Mesendoderm (in vitro differentiated cells): ENCODE measurements around the gene MARF1.

Experiments used
- DNase-seq: peaks from one replicate; pipeline ENCODE4 v3.0.0; 2013
- H2AK5ac ChIP-seq: 2 replicates; pipeline ENCODE4 v1.6.1; 2013; ENCODE audit warnings: low read length, inconsistent platforms
- H2BK120ac ChIP-seq: 2 replicates; pipeline ENCODE4 v1.6.1; 2013; ENCODE audit warnings: low read depth, mild to moderate bottlenecking, low read length, moderate library complexity, mixed read lengths
- H2BK15ac ChIP-seq: replicated peaks from 2 replicates; pipeline ENCODE4 v1.6.1; 2013; ENCODE audit warnings: low read depth, mild to moderate bottlenecking, moderate library complexity
- H2BK5ac ChIP-seq: 2 replicates; pipeline ENCODE4 v1.6.1; 2013; ENCODE audit warnings: low read length, inconsistent platforms
- H3K18ac ChIP-seq: 2 replicates; pipeline ENCODE4 v1.6.1; 2013; ENCODE audit warnings: mild to moderate bottlenecking, low read length, mixed read lengths
- H3K23ac ChIP-seq: one replicate; pipeline ENCODE4 v1.6.1; 2013; ENCODE audit warnings: low read length
- H3K27ac ChIP-seq: 2 replicates; pipeline ENCODE4 v1.5.1; 2013; ENCODE audit warnings: low read depth, mild to moderate bottlenecking, inconsistent platforms, low read length, moderate library complexity
- H3K27me3 ChIP-seq: 2 replicates; pipeline ENCODE4 v1.6.1; 2013; ENCODE audit warnings: low read length, control low read depth, mild to moderate bottlenecking, inconsistent platforms; ENCODE audit not compliant: insufficient read depth, poor library complexity
- H3K36me3 ChIP-seq: 2 replicates; pipeline ENCODE4 v1.6.1; 2013; ENCODE audit warnings: low read length, inconsistent platforms; ENCODE audit not compliant: control insufficient read depth, insufficient read depth
- H3K4ac ChIP-seq: one replicate; pipeline ENCODE4 v1.6.1; 2013; ENCODE audit warnings: low read depth, mild to moderate bottlenecking, low read length, moderate library complexity
- H3K4me1 ChIP-seq: 2 replicates; pipeline ENCODE4 v1.6.1; 2013; ENCODE audit warnings: low read depth, low read length, inconsistent platforms; ENCODE audit not compliant: control insufficient read depth
- H3K4me2 ChIP-seq: 2 replicates; pipeline ENCODE4 v1.6.1; 2013; ENCODE audit warnings: low read length
- H3K4me3 ChIP-seq: 2 replicates; pipeline ENCODE4 v1.5.1; 2013; ENCODE audit warnings: mild to moderate bottlenecking, low read length
- H3K56ac ChIP-seq: one replicate; pipeline ENCODE4 v1.6.1; 2013; ENCODE audit warnings: low read length
- H3K79me1 ChIP-seq: 2 replicates; pipeline ENCODE4 v1.6.1; 2013; ENCODE audit warnings: low read length, inconsistent platforms
- H3K79me2 ChIP-seq: 2 replicates; pipeline ENCODE4 v1.6.1; 2013; ENCODE audit warnings: mild to moderate bottlenecking, low read length; ENCODE audit not compliant: control insufficient read depth, insufficient read depth
- H3K9ac ChIP-seq: 2 replicates; pipeline ENCODE4 v1.6.1; 2013; ENCODE audit warnings: low read length, inconsistent platforms
- H4K5ac ChIP-seq: one replicate; pipeline ENCODE4 v1.6.1; 2013; ENCODE audit warnings: low read length
- H4K8ac ChIP-seq: one replicate; pipeline ENCODE4 v1.6.1; 2013; ENCODE audit warnings: low read depth, mild to moderate bottlenecking, control low read depth, low read length, moderate library complexity
- WGBS: extraction: QIAGEN DNeasy Blood & Tissue Kit; methylation state at CpG from one replicate; pipeline ENCODE4 v1.1.7; 2013; ENCODE audit warnings: low lambda C conversion rate, missing lambda C conversion rate; ENCODE audit not compliant: insufficient coverage; ENCODE audit errors: extremely low coverage; 5-methylcytosine and 5-hydroxymethylcytosine counted together

Gene MARF1

DNA sequence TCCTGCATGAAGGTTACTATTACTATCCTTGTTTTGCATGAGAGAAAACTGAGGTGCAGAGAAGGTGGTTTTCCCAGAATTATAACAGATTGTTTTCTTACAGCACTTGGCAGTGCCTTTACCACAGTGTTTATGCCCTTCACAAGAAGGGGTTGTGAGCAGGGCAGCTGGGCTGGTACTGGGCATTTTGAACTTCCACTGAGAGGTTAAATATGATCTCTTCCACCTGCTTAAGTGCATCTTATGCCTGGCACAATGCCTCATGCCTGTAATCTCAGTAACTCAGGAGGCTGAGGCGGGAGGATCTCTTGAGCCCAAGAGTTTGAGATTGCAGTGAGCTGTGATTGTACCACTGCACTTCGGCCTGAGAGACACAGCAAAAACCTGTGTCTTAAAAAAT, 43.3 kb upstream of the MARF1 start:
- Histone ChIP-seq H3K27me3 (no peaks in the 10 kb centered on the region), H3K27ac (no peak overlapping the region), H3K4ac (no peak overlapping the region), H2AK5ac (no peak overlapping the region), H4K8ac (no peak overlapping the region), H3K9ac (no peak overlapping the region), H3K36me3 (no peaks in the 10 kb centered on the region), H3K23ac (no peak overlapping the region), H3K4me3 (no peak overlapping the region), H2BK15ac (no peak overlapping the region), H3K79me2 (no peaks in the 10 kb centered on the region), H3K79me1 (no peaks in the 10 kb centered on the region), H2BK120ac (no peak overlapping the region), H3K4me1 (no peaks in the 10 kb centered on the region), H2BK5ac (no peak overlapping the region), H3K18ac (no peak overlapping the region), H3K4me2 (no peak overlapping the region), H4K5ac (no peak overlapping the region), H3K56ac (no peak overlapping the region)
- no peak for DNase-seq
- WGBS = no CpG with 5 or more reads among the region's 2 CpGs

DNA sequence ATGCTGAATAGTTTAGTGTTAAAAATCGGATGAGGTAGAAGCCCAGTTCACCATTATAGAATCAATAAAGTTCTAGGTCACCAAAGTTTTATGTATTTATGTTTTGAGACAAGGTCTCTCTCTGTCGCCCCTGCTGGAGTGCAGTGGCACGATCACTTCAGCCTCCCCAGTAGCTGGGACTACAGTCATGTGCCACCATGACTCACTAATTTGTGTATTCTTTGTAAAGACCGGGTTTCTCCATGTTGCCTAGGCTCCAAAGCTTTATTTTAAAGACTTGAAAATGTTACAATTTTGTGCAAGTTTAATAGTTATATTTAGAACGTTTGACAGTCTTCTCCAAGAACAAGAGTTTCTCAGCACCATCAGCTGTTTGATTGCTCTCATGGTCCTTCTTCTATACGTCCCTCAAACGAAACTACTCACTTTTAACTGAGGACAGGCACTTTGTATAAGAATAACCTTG, 39.2 kb upstream of the MARF1 start:
- H3K4me1 ChIP-seq = no peaks in the 10 kb centered on the region
- H3K56ac ChIP-seq = no peak overlapping the region
- no peak overlapping the region for H2BK120ac ChIP-seq
- H3K79me2 ChIP-seq = no peaks in the 10 kb centered on the region
- H2BK5ac ChIP-seq = no peak overlapping the region
- H2AK5ac ChIP-seq = no peak overlapping the region
- no peak overlapping the region for H3K23ac ChIP-seq
- H3K27ac ChIP-seq = no peak overlapping the region
- no peak overlapping the region for H2BK15ac ChIP-seq
- no CpG with 5 or more reads among the region's 7 CpGs for WGBS
- no peak overlapping the region for H3K4ac ChIP-seq
- no peak overlapping the region for H3K9ac ChIP-seq
- H3K4me2 ChIP-seq = no peak overlapping the region
- no peak overlapping the region for H3K4me3 ChIP-seq
- no peak overlapping the region for H4K5ac ChIP-seq
- no peaks in the 10 kb centered on the region for H3K27me3 ChIP-seq
- H3K79me1 ChIP-seq = no peaks in the 10 kb centered on the region
- H3K36me3 ChIP-seq = no peaks in the 10 kb centered on the region
- DNase-seq = peak; percentile 81
- H3K18ac ChIP-seq = no peak overlapping the region
- no peak overlapping the region for H4K8ac ChIP-seq

GRCh38 chr16:15677447-15677846, 34.5 kb upstream of the MARF1 start:
- no CpG with 5 or more reads among the region's 5 CpGs for WGBS
- Histone ChIP-seq H2BK120ac (no peak overlapping the region), H4K8ac (no peak overlapping the region), H3K27ac (no peak overlapping the region), H2BK15ac (no peak overlapping the region), H3K4me1 (no peaks in the 10 kb centered on the region), H3K79me1 (no peaks in the 10 kb centered on the region), H3K9ac (no peak overlapping the region), H3K79me2 (no peaks in the 10 kb centered on the region), H3K4me3 (no peak overlapping the region), H2AK5ac (no peak overlapping the region), H2BK5ac (no peak overlapping the region), H4K5ac (no peak overlapping the region), H3K4me2 (no peak overlapping the region), H3K4ac (no peak overlapping the region), H3K18ac (no peak overlapping the region), H3K56ac (no peak overlapping the region), H3K27me3 (no peaks in the 10 kb centered on the region), H3K23ac (no peak overlapping the region), H3K36me3 (no peaks in the 10 kb centered on the region)
- DNase-seq = no peak

DNA sequence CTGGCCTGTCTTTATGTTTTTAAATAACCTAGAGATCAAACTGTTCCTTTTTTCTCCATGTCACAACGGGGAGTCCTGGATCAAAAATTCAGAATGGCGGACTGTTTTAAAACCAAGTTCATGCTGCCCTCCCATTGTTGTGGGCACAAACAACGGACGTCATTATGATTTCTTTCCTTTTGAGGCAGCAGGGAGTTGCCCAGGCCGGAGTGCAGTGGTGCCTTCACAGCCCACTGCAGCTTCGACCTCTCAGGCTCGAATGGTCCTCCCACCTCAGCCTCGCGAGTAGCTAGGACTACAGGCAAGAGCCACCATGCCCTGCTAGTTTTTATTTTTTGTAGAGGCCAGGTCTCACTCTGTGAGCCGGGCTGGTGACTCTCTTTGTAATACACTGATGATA, 33.6 kb upstream of the MARF1 start:
- Histone ChIP-seq H3K36me3 (no peaks in the 10 kb centered on the region), H3K79me1 (no peaks in the 10 kb centered on the region), H3K27ac (no peak overlapping the region), H3K4me2 (no peak overlapping the region), H3K27me3 (no peaks in the 10 kb centered on the region), H4K5ac (no peak overlapping the region), H3K4ac (no peak overlapping the region), H3K4me3 (no peak overlapping the region), H4K8ac (no peak overlapping the region), H2BK120ac (no peak overlapping the region), H2BK5ac (no peak overlapping the region), H3K56ac (no peak overlapping the region), H3K9ac (no peak overlapping the region), H3K18ac (no peak overlapping the region), H3K23ac (no peak overlapping the region), H3K4me1 (no peaks in the 10 kb centered on the region), H3K79me2 (no peaks in the 10 kb centered on the region), H2AK5ac (no peak overlapping the region), H2BK15ac (no peak overlapping the region)
- WGBS = no CpG with 5 or more reads among the region's 10 CpGs
- DNase-seq = no peak

GRCh38 chr16:15674571-15674970, 31.6 kb upstream of the MARF1 start:
- H3K18ac ChIP-seq = no peak overlapping the region
- no peak overlapping the region for H3K23ac ChIP-seq
- H3K4me1 ChIP-seq = no peaks in the 10 kb centered on the region
- no peak overlapping the region for H3K4me2 ChIP-seq
- no peak overlapping the region for H3K4me3 ChIP-seq
- H3K27ac ChIP-seq = no peak overlapping the region
- no peak overlapping the region for H4K5ac ChIP-seq
- H2BK120ac ChIP-seq = no peak overlapping the region
- no peak overlapping the region for H3K9ac ChIP-seq
- no peak overlapping the region for H2AK5ac ChIP-seq
- H3K36me3 ChIP-seq = peaks cover 2% of the 10 kb centered on the region
- H3K56ac ChIP-seq = no peak overlapping the region
- H3K79me2 ChIP-seq = no peaks in the 10 kb centered on the region
- no peaks in the 10 kb centered on the region for H3K79me1 ChIP-seq
- H4K8ac ChIP-seq = no peak overlapping the region
- H2BK15ac ChIP-seq = no peak overlapping the region
- no peak for DNase-seq
- WGBS = no CpG with 5 or more reads among the region's 7 CpGs
- no peaks in the 10 kb centered on the region for H3K27me3 ChIP-seq
- H3K4ac ChIP-seq = no peak overlapping the region
- no peak overlapping the region for H2BK5ac ChIP-seq

DNA sequence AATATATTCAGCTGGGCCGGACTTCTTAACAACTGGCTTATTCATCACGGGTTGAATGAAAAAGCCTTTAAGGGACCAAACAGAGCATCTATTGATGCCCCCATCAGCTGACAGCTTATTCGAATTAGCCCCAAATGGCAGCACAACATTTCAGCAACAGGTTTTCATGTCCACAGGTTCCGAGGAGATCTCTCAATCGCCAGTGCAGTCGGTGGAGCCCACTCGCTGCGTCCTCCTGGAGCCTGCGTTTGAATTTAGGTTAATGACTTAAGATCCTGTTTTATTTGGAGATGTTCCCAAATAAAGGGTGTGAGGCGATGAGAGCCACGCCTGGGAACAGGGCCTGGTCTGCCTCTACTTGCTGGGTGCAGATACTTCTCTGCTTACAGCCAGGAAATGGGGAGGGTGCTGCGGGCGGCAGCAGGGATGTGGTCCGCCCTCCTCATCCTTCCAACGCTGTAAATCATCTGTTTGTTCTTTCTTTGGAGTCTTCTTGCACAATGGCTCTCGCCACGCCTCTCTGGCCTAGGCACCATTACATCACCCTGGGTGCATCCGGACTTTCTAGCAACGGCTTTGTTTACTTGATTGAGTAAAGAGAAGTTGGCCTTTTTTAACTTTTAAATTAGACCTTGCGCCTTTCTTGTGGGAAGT, 29.7 kb upstream of the MARF1 start:
- Histone ChIP-seq H3K4ac (no peak overlapping the region), H3K4me3 (no peak overlapping the region), H2BK120ac (no peak overlapping the region), H3K23ac (no peak overlapping the region), H4K5ac (no peak overlapping the region), H3K79me1 (no peaks in the 10 kb centered on the region), H2BK15ac (no peak overlapping the region), H3K79me2 (no peaks in the 10 kb centered on the region), H3K18ac (no peak overlapping the region), H4K8ac (no peak overlapping the region), H3K56ac (no peak overlapping the region), H3K4me1 (no peaks in the 10 kb centered on the region), H3K27ac (no peak overlapping the region), H3K4me2 (no peak overlapping the region), H3K27me3 (no peaks in the 10 kb centered on the region), H2BK5ac (no peak overlapping the region), H3K36me3 (peaks cover 2% of the 10 kb centered on the region), H2AK5ac (no peak overlapping the region), H3K9ac (no peak overlapping the region)
- WGBS = no CpG with 5 or more reads among the region's 20 CpGs
- peak; percentile 3 for DNase-seq
